HEK293T (cell line): ENCODE data around the gene AK1.

ENCODE experiments used
- BHLHE40 ChIP-seq: fragments of 450-650 bp; IDR thresholded peaks from 2 replicates; pipeline ENCODE4 v1.6.1; 2016; ENCODE audit warnings: mild to moderate bottlenecking, moderate library complexity, borderline replicate concordance
- CTBP1 ChIP-seq: fragments of 450-650 bp; IDR thresholded peaks from 2 replicates; pipeline ENCODE4 v1.6.1; 2016; ENCODE audit warnings: borderline replicate concordance
- ELF4 ChIP-seq: fragments of 450-650 bp; IDR thresholded peaks from 2 replicates; pipeline ENCODE4 v1.6.1; 2017; ENCODE audit warnings: antibody characterized with exemption
- FOXA1 ChIP-seq: fragments of 450-650 bp; IDR thresholded peaks from 2 replicates; pipeline ENCODE4 v1.6.1; 2016; ENCODE audit warnings: mild to moderate bottlenecking
- FOXK2 ChIP-seq: fragments of 450-650 bp; IDR thresholded peaks from 2 replicates; pipeline ENCODE4 v1.6.1; 2016; ENCODE audit warnings: mild to moderate bottlenecking
- FOXM1 ChIP-seq: fragments of 450-650 bp; IDR thresholded peaks from 2 replicates; pipeline ENCODE4 v1.6.1; 2017; ENCODE audit warnings: mild to moderate bottlenecking, borderline replicate concordance
- L3MBTL2 ChIP-seq: fragments of 450-650 bp; conservative IDR thresholded peaks from 2 replicates; pipeline ENCODE4 v1.6.1; 2016; ENCODE audit warnings: mild to moderate bottlenecking
- LEF1 ChIP-seq: fragments of 450-650 bp; IDR thresholded peaks from 2 replicates; pipeline ENCODE4 v1.6.1; 2017; ENCODE audit warnings: mild to moderate bottlenecking, borderline replicate concordance
- PKNOX1 ChIP-seq: fragments of 450-650 bp; IDR thresholded peaks from 2 replicates; pipeline ENCODE4 v1.6.1; 2016
- SP1 ChIP-seq: fragments of 450-650 bp; IDR thresholded peaks from 2 replicates; pipeline ENCODE4 v1.6.1; 2017
- SUZ12 ChIP-seq: fragments of 450-650 bp; IDR thresholded peaks from 2 replicates; pipeline ENCODE4 v1.6.1; 2016; ENCODE audit warnings: mild to moderate bottlenecking
- TARDBP ChIP-seq: fragments of 450-650 bp; IDR thresholded peaks from 2 replicates; pipeline ENCODE4 v1.6.1; 2016
- ZNF384 ChIP-seq: fragments of 450-650 bp; IDR thresholded peaks from 2 replicates; pipeline ENCODE4 v1.6.1; 2016

GRCh38 chr9:127833555-127833954, 43.9 kb downstream of the AK1 start:
- no peak for TF ChIP-seq FOXK2
- no peak for TF ChIP-seq SUZ12
- no peak for TF ChIP-seq FOXA1
- no peak for TF ChIP-seq L3MBTL2
- no peak for TF ChIP-seq PKNOX1
- TF ChIP-seq SP1 = no peak
- no peak for TF ChIP-seq ELF4
- TF ChIP-seq ZNF384 = no peak
- no peak for TF ChIP-seq LEF1
- no peak for TF ChIP-seq TARDBP
- TF ChIP-seq CTBP1 = no peak
- TF ChIP-seq FOXM1 = no peak
- no peak for TF ChIP-seq BHLHE40
